NCI-H1694 treated with DMSO at 0.1 percent for 48 hours (cell line): ENCODE data around the gene NR3C2.

Source experiments
- DNase-seq: peaks from one replicate; lab custom pipeline; 2025; lab: John Stamatoyannopoulos, UW

The NR3C2 gene

DNA sequence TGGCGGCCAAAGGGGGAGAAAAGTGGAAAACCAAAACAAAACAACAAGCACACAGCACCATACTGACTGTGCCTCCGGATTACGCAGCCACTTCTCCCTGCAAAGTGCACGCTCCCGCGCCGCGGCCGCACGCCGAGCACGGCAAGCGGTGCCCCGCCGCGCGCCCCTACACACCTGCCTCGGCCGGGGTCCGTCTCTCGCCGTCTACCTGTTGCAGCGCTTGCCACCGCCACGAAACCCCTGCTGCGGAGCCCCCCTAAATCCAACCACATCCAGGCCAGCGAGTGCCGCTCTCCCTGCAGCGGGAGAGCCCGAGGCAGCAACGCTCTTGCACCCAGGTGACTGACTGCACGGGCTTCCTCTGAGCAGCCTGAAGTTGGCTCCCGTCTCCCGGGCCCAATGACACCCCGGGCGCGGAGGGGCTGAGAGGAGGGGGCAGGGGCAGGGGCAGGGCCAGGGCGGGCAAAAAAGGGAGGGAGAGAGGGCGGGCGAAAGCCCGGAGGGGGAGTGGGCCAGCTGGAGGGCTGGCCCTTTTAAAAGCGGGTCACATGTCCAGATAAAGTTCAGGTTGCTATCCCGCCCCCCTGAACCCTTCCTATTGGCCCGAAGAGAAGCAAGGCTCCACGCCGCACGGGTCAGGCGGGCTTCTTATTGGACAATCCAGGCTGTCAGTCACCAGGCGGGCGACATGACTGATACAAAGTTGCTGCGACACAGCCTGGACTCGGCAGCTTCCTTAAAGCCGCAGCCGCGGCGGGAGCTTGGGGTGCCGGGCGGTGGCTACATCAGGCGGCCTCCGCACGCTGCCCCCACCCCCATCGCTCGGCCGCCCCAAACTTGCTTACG is at the start of gene NR3C2:
Gene NR3C2 (minus strand): TSS at position 429 of the 846 bp plus-strand sequence.
- peak; percentile 53 for DNase-seq

DNA sequence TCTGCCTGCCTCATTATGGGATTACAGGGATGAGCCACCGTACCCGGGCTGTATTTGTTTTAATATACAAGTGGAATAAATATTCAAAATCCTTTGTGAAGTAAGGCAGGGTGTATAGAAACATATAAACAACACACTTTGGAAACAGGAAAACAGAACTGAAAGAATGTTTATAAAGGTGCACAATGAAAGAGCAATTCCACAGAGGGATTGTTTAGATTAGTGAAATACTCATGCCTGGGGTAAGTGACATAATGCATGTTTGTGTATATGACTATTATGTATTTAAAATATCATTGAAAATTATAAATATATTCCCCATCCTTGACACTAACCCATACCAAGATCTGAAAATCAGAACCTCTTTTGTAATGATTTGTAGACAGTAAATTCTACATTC is 45.0 kb upstream of the NR3C2 start:
- no peak for DNase-seq

DNA sequence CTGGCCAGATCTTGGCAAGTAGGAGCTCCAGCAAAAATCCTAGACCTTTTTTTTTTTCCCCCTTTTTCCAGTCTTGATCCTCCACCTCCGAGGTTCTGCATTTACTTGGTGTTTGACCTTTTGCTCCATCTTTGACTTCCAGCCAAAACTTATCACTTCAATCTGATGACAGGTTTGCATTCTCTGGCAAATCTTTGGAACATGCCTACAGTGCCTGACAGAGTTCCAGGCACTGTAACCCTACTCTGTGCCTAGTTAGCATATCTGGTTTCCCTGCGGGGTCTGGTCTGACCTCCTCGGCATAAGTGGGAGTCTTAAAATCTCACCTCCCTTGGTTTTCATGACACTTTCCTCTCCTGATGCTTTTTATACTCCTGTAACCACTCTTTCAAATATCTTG is 39.4 kb upstream of the NR3C2 start:
- no peak for DNase-seq

DNA sequence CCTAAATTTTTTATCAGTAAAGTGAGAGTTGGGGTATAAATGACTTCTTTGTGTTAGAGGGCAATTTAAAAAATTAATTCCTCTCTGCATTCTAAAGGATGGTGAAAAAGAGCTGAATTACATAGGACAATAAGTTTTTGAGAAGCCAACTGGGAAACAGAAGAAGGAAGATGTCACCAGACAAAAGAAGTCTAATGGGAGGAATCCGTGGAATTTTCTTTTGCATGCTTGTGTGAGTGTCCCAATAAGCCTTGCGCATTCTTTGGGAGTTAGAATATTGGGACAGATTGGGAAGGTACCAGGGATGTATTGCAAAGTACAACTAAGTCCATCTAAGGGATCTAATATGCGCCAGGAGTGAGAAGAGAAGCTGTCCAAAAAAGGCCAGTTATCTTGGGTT is 35.1 kb upstream of the NR3C2 start:
- DNase-seq: no peak

DNA sequence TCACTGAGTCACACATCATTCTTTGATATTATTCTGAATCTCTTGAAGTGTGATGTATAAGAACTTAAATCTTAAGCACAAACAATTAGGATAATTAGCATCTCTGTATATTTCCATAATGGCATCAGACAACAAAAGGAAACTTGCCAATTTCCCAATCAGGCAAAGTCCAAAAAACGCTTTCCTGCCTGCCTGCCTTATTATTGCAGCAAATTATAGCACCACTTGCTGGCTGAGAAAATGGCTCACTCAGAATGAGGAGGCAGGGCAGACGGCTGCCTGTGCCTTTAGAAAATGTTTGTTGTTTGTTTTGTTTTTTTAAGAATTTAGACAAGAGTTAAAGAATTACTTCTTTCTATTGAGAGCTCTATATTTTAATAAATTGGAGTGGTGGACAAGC is 27.7 kb upstream of the NR3C2 start:
- no peak for DNase-seq

DNA sequence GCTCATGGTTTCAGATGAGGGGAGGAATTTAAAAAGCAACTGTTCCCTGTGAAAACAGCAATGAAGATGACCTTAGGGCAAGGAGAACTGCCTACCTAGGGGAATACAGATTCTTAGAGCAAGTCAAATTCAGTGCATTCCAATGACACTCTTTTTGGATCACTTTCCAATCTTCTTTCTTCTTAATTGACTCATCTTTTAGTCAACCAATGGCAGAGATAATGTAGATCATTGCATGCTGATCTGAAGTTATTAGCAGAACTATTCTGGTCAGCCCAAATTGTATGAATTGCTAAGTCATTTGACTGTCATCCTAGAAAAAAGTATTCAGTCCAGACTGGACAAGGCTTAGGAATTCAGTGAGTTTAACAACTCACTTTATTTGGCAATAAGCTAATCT is 12.6 kb upstream of the NR3C2 start:
- DNase-seq: no peak

DNA sequence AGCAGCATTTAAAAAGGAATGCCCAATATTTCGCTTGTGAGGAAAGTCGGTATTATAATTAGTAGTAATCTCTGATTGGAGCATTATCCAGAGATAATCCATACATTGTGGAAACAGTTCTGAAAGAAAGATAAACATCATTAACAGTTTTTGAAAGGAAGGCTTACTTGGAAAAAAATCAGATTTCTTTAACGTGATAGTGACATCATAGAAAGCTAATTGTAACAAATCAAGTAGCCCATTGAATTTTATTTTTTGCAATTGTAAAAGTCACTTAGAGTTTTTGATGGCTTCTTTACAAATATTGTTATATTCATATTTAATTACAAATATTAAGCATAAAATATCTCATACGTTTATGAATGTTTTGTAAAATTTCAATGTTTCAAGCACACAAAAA is 11.6 kb upstream of the NR3C2 start:
- no peak for DNase-seq

DNA sequence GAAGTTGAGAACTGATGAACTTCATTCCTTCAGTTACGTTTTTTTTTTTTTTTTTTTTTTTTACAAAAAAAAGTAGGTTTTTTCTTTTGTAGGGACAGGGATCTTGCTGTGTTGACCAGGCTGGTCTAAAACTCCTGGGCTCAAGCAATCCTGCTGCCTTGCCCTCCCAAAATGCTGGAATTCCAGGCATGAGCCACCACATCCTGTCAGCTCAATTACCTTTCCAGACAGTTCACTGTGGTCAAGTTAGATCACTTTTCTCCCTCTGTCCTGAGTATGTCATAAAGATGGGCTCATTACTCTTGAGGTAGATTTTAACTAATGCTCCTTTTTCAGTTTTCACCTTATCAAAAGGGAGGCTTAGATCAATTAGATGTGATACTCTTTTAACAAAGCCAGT is 10.8 kb upstream of the NR3C2 start:
- no peak for DNase-seq

DNA sequence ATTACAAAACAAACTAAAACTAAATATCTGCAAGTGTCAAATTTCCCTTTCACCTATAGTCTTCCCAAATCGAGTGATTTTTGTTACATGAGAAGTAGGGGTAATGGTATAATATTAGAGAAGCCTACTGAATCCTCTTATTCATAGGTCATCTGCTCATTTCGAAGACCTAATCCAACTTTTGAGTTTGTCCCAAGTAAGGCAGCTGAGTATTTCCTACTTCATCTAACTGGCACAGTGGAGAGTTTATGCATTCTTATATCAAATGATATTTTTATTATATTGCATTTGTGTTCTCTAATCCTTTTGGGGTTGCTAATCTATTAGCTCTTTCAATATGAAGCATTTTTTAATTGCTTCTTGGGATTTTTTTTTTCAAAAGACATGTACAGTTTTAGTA is 7.7 kb upstream of the NR3C2 start:
- DNase-seq: no peak

DNA sequence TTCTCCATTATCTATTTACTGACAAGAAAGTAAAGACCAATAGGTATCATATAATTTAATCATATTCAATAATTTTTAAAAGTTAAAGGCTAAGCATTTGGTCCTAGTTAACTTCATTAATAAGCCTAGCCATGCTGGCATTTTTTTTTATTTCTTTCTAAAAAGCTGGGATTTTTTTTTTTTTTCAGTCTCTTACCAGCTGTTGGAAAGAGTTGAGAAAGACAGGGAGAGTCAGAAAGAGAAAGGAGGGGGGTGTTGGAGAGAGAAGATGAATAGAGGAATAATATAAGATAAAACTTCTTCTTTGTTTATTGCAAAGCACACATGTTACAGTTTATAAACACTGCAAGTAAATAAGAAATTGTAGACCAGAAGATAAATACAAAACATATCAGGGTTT is 5.9 kb upstream of the NR3C2 start:
- DNase-seq: no peak

DNA sequence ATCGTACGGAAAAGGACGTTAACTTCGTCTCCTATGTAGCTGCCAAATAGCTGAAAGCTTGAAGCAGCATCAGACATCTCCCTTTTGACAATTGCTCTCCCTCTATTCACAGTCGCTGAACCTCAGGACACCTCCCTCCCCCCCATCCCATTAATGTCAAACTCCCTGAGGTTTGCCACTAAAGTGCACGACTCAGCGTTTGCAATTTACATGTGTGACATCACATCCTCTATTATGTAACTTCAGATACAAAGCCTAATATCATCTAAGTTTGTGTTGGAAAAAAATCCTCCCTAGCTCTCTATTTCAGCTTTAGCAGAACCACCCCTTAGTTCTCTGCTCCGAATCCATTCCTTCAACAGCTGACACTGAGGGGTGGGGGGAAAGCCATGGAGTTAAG is 5.5 kb upstream of the NR3C2 start:
- no peak for DNase-seq

DNA sequence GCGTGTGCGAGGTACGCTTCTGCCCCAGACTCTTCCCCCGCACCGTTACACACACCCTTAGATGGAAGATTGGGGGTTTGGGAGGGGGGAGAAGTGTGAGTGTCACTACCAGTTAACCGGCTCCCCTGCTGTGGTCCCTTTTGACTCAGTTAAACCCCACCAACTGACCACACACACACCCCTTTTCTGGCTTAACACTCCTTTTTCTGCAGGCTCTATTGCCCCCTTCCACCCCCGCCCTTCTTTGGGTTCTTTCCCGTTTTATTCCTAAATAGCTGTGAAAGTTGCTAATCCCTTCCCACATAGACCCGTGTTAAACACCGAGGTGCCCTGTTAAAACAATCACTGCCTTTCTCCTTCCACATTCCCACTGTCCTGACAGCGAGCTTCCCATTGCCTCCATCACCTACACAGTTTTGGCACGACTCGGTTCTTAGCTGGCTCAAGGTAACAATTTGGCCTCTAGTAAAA is 3.7 kb upstream of the NR3C2 start:
- DNase-seq: no peak

DNA sequence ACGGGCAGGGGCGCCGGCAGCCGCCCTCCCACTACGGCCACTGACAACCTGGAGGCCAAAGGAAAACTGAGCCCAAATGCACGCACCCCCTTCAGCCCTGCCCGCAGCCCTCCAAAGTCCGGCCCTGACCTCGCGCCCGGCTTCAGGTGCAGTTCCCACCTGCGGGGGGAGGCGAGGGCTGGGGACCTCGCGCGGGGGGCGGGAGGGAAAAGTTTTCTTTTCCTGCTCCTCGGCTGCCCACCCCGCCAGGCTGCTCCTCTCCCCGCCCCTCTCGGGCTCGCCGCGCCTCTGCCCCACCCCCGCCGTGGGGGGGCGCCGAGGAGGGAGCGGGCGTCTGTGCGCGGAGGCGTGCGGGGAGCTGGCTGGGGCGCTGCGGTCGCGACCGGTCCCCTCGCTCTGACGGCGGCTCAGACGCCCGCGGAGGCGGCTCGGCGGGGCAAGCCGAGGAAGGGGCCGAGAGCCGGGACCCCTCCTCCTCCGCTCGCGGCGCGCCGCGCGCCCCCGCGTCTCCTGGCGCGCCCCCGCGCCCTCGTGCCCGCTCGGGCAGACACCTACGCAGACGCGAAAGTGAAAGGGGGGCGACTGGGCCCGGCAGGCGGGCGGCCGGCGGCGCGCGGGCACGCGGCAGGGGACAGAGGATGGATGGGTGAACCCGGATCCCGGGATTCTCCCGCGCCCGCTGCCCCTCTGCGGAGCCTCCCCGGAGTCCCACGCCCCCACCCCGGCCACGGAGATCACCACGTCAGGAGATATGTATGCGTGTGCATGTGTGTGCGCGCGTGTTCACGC is 3.1 kb upstream of the NR3C2 start:
- no peak for DNase-seq

DNA sequence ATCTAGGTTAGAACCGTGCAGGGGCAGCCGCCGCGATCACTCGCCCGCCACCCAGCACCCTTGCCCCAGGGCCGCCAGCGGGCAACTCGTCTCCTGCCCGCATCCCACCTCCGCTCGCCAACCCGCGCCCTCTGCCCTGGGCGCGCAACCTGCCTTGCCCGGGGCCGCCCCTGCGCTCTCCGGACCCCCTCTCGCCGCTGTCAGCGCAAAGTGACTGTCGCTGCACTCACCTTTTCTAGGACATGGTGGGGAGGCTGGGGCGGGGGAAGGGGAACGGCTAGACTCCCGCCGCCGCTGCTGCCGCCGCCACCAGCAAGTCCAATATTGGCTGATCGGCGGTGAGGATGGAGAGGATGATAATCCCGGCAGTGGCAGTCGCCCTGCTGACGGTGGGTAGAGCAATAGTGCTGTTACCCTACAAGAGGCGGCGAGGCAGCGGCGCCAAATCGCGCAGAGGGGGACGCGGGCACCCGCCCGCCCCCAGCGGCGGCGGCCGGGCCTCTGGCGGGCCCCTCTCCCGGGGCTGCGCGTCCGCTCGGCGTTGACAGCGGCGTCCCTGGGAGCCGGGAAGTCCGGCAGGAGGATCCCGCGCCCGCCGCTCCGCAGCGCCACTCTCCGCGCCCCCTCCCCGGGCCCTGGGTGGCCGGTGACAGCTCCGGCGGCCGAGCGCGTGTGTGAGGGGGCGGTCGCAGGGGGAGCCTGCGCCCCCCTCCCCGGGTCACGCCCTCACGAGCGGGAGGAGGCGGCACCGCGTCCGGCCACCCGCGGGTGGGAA is 2.3 kb upstream of the NR3C2 start:
- no peak for DNase-seq

DNA sequence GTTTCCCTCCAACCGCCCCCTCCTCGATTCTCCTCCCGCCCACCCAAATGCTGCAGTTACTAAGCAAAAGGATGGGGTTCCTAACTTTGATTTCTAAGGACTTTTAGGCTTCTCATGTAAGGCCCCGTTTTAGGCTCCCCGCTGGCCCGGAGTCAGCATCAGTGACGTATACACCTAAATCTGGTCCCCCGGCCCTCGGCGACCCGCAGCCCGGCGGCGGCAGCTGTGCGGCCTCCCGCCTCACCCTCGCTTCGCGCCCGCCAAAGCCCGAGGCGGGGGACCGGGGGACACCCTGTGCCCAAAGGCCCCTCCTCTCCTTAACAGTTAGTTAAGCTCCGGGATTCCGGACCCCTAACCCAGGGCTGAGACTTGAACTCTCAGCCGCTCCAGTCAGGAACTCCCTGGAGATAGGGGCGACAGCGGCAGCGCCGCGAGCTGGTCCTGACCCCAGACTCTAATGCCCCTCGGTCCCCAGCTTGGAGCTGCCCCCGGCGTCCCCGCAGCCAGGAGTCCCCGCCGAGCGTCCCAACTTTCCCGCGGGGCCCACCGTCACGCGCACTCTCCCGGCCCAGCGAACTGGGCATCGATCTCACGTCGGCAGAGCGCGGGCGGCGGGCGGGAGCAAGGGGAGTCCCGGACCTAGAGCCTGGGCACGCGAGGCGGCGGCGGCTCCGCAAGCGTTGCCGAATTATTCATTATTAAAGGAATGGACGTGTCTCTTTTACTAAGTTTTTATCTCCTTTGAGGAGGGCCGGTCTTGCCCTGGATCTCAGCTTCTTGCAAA is 1.5 kb upstream of the NR3C2 start:
- no peak for DNase-seq

DNA sequence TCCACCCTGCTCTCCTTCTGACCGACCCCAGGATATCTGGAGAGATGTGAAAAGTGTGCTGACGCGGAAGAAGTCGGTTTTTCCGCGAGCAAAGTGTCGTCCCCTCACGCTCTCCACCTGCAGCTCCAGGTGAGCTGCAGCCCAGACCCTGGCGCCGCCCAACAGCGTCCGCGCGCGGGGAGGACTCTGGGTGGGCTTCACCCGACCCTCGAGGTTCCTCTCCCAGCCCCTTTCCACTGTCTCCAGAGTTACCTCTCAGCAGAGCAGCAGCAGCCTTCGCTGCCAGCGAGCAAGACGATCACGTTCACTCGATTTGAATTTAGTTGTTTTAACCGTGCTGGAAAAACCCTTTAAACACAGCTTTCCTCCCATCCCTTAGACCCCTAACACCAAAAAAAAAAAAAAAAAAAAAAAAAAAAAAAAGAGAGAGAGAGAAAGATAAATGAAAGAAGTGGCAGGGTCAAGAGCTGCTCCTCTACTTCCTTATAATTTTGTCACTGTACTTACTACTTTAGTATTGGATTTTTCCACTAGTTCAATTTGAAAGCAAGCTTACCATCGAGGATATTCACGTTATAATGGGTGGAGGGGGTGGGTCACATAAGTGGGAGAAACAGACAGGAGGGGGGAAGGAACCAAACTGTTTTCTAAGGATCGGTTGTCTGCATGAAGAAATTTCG is 758 bp upstream of the NR3C2 start:
- no peak for DNase-seq

DNA sequence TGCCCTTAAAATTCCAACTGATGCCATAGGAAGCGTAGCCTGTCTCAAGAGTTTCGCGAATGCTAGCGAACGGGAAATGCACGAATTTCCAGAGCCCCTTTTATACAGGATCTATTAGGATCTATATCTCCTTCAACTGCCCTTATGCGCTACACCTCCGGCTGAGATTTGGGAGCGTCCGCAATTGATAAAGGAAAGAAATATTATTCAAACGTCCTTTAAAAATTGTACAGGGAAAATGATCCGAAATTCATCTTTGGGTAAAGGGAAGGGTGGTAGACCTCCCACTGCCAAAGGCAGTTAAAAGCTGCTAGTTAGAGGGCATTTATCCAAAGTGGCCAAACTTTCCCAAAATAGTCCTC is 609 bp downstream of the NR3C2 start:
- no peak for DNase-seq

DNA sequence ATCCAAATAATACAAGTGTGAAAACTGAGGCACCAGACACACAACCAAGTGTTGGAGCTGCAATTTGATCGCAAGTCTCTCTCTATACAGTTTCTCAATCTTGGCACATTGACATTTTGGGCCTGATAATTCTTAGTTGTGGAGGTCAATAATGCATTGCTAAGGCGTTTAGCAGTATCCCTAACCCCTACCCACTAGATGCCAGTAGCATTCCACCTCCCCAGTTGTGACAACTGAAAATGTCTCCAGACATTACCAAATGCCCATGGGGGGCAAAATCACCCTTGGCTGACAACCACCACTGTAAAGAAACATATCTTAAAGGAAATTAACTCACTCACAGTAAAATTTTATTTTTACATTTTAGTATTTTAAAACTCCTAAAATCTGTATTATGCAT is 4.2 kb downstream of the NR3C2 start:
- DNase-seq: no peak

DNA sequence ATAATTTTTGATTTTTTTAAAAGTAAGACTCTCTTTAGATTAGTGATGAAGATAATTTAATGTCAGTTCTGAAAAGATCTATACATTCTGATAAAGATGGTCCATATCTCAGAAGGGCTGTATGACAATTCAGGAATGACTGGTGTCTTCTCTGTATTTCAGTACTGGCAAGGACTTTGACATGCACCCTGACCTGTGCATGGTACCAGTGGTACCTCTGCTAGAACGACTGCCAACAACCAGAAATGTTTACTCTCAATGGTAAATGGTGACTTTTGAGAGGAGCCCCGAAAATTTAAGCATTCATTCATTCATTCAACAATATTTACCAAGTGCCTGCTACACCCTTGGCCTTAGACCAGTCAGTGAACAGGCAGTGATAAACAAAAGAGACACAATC is 4.8 kb downstream of the NR3C2 start:
- DNase-seq: no peak

DNA sequence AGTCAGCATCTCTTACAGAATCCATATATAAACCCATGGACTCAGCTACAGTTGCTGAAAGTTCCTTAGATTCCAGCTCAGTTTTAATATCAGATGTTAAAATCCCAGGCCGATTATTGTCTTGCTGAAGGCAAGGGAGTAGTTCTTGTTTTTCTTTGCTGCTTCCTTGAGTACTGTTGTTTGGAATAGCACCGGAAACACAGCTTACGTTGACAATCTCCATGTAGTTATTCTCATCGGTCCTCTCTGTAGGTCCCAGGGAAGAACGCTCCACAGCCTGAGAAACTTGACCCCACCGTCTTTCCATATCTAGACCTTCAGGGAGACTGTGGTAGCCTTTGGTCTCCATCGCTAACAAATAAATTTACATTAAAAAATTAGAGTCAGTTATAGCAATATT is 5.7 kb downstream of the NR3C2 start:
- no peak for DNase-seq

DNA sequence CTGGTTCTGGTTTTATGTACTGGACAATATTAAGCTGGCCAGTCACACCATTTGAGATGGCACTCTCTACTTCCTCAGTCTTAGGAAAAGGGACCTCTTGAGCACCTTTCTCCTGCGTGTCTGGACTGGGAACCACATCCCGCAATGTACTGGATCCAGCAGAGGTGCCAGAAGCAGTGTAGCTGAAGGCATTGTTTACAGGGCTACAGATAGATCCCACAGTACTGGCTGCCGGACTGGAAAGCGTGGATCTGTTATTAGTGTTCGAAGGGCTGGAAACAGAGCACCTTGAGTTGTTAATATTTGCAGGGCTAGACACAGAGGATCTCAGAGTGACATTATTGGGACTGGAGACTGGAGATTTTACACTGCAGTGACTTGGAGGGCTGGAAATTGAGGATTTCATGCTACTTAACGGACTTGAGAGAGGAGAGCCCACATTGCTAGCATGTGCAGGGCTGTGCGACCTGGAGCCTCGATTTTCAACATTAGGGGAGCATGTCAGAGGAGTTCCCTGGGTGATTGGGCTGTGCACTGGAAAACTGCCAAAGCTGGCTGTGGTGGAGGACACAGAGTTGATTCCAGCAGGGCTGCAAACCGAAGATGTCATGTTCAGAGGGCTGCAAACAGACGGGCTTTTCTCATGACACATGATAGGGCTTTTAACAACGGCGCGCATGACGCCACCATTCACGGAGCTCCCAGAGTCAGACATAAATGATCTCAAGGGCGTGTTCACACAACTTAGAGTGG is 6.4 kb downstream of the NR3C2 start:
- DNase-seq: no peak
